Thyroid gland (tissue), 4 donors: ENCODE data around the gene DPYD. TPM values are rescaled to one million over a fixed set of nuclear protein-coding genes. Genes with fewer than 3 reads are reported as not detected.

Experiments used
- DNase-seq, 2 donors: peaks; one replicate each; pipeline ENCODE4 v3.0.0-alpha.2; 2019
- H3K27ac ChIP-seq, 3 donors: fragments of 200-600 bp; sonication (generic); 1 replicate in 2 of 3; 2 replicates in 1 of 3; pipeline ENCODE4 v1.5.1; 2016 to 2019; ENCODE audit warnings: mild to moderate bottlenecking in 1 of 3, moderate library complexity in 1 of 3
- H3K27me3 ChIP-seq: fragments of 200-600 bp; sonication (generic); one replicate; pipeline ENCODE4 v1.5.1; 2019
- H3K36me3 ChIP-seq, 2 donors: fragments of 200-600 bp; sonication (generic); one replicate each; pipeline ENCODE4 v1.5.1; 2016 to 2019
- H3K4me1 ChIP-seq, 2 donors: fragments of 200-600 bp; sonication (generic); one replicate each; pipeline ENCODE4 v1.5.1; 2017 to 2019
- H3K4me3 ChIP-seq, 3 donors: fragments of 200-600 bp; sonication (generic); replicated peaks in 1 of 3; 1 replicate in 2 of 3; 2 replicates in 1 of 3; pipeline ENCODE4 v1.5.1; 2016; ENCODE audit warnings: mild to moderate bottlenecking in 1 of 3
- H3K9me3 ChIP-seq: fragments of 200-600 bp; sonication (generic); one replicate; pipeline ENCODE4 v1.5.1; 2017
- POLR2A ChIP-seq, 2 donors: fragments of 450-650 bp; IDR thresholded peaks; one replicate each; pipeline ENCODE4 v1.6.1; 2017; ENCODE audit warnings: antibody characterized with exemption in 2 of 2, mild to moderate bottlenecking in 2 of 2, moderate library complexity in 1 of 2
- WGBS, 2 donors: methylation state at CpG; one replicate each; pipeline ENCODE4 v1.1.5; 2017; 5-methylcytosine and 5-hydroxymethylcytosine counted together
- intact Hi-C: fragments of 100-400 bp; cut with DNase I; formaldehyde crosslinking; loops from one replicate; pipeline ENCODE4 v1.15.1; 2023
- total RNA-seq, 4 donors: library from RNA; depleted of rRNA; stranded (reverse); fragments of >200 nt; gene quantifications; one replicate each; pipeline ENCODE4 v1.2.3, GENCODE V29; 2016
- TF ChIP-seq, protein P1 (sequence below), 6 experiments: fragments of 200-600 bp in 3 of 6; fragments of 450-650 bp in 3 of 6; sonication (generic) in 3 of 6; IDR thresholded peaks; one replicate each; pipeline ENCODE4 v1.5.1; 2016 to 2019; ENCODE audit warnings: antibody characterized with exemption in 6 of 6, mild to moderate bottlenecking in 2 of 6, inconsistent platforms in 1 of 6, moderate library complexity in 1 of 6

The DPYD gene
- total RNA-seq, 4 donors from 2014 or later: 27.3 to 54.0 (median 39.5) TPM

DNA sequence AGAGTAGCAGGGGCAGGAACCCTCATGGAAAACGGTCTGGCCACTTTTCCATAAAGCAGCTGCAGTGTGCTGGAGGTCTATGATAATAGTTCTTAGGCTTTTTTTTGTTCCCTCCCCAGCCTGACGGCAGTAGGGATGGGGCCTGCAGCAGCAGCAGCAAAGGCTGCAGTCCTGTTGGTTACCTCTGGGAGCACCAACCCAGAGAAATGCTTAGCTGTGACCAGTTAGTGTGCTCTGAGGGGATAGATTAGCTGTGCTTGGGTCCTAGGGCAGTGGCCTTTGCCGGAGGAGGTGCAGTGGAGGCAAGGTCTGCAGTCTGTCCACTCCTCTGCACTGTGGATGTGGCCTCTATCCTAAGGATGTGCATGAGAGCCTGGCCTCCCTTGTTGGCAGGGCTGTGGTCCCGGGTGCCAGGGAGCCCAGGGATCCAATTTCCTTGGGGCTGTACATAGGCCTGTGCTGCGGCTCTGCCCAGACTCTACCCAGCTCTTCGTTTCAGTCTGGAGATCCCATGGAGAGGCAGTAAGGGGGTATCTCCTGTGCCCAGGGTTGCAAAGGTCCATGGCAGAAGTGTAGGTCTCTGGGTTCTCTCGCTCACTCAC, 876.6 kb downstream of the DPYD start:
- H3K36me3 ChIP-seq: no peaks in the 10 kb centered on the region
- WGBS, 2 donors: 82 to 85% methylated on average over 7 of the region's 7 CpGs
- H3K9me3 ChIP-seq: no peaks in the 10 kb centered on the region
- no peaks in the 10 kb centered on the region for H3K4me1 ChIP-seq
- no peak for DNase-seq
- no peak for TF ChIP-seq POLR2A (IDR thresholded peaks at IDR 0.05)
- TF ChIP-seq, protein P1, sequence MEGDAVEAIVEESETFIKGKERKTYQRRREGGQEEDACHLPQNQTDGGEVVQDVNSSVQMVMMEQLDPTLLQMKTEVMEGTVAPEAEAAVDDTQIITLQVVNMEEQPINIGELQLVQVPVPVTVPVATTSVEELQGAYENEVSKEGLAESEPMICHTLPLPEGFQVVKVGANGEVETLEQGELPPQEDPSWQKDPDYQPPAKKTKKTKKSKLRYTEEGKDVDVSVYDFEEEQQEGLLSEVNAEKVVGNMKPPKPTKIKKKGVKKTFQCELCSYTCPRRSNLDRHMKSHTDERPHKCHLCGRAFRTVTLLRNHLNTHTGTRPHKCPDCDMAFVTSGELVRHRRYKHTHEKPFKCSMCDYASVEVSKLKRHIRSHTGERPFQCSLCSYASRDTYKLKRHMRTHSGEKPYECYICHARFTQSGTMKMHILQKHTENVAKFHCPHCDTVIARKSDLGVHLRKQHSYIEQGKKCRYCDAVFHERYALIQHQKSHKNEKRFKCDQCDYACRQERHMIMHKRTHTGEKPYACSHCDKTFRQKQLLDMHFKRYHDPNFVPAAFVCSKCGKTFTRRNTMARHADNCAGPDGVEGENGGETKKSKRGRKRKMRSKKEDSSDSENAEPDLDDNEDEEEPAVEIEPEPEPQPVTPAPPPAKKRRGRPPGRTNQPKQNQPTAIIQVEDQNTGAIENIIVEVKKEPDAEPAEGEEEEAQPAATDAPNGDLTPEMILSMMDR (IDR thresholded peaks at IDR 0.05): no peak
- intact Hi-C loops: no loop called here
- no peak overlapping the region for H3K27ac ChIP-seq
- no peaks in the 10 kb centered on the region for H3K27me3 ChIP-seq
- H3K4me3 ChIP-seq: no peak overlapping the region

DNA sequence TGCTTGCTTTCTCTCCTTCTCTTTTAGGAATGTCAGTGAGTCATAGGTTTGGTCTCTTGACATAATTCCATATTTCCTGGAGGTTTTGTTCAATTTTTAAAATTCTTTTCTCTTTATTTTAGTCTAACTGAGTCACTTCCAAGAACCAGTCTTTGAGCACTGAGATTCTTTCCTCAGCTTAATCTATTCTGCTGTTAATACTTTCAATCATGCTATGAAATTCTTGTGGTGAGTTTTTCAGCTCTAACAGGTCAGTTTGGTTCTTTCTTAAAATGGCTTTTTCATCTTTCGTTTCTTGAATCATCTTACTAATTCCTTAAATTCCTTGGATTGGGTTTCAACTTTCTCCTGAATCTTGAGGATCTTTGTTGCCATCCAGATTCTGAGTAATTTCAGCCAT, 878.3 kb downstream of the DPYD start:
- TF ChIP-seq, protein P1 (IDR thresholded peaks at IDR 0.05): no peak
- no peak for TF ChIP-seq POLR2A (IDR thresholded peaks at IDR 0.05)
- Histone ChIP-seq H3K4me1 (no peaks in the 10 kb centered on the region), H3K27ac (no peak overlapping the region), H3K9me3 (no peaks in the 10 kb centered on the region), H3K4me3 (no peak overlapping the region), H3K36me3 (no peaks in the 10 kb centered on the region), H3K27me3 (no peaks in the 10 kb centered on the region)
- 81 to 89% methylated on average over 1 of the region's 1 CpG for WGBS, 2 donors
- no peak for DNase-seq
- intact Hi-C loops: no loop called here

DNA sequence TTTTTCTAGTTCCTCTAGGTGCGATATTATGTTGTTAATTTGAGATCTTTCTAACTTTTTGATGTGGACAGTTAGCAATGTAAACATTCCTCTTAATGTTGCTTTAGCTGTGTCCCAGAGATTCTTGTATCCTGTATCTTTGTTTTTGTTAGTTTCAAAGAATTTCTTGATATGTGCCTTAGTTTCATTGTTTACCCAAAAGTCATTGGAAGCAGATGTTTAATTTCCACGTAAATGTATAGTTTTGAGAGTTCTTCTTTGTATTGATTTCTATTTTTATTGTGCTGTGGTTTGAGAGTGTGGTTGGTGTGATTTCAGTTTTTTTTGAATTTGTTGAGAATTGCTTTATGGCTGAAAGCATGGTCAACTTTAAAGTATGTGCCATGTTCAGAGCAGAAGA, 879.8 kb downstream of the DPYD start:
- H3K4me1 ChIP-seq: no peaks in the 10 kb centered on the region
- no peak for TF ChIP-seq POLR2A (IDR thresholded peaks at IDR 0.05)
- TF ChIP-seq, protein P1 (IDR thresholded peaks at IDR 0.05): no peak
- 70 to 85% methylated on average over 2 of the region's 2 CpGs for WGBS, 2 donors
- H3K27me3 ChIP-seq: no peaks in the 10 kb centered on the region
- intact Hi-C loops: no loop called here
- H3K9me3 ChIP-seq: no peaks in the 10 kb centered on the region
- H3K36me3 ChIP-seq: no peaks in the 10 kb centered on the region
- DNase-seq: no peak
- no peak overlapping the region for H3K4me3 ChIP-seq
- H3K27ac ChIP-seq: no peak overlapping the region

DNA sequence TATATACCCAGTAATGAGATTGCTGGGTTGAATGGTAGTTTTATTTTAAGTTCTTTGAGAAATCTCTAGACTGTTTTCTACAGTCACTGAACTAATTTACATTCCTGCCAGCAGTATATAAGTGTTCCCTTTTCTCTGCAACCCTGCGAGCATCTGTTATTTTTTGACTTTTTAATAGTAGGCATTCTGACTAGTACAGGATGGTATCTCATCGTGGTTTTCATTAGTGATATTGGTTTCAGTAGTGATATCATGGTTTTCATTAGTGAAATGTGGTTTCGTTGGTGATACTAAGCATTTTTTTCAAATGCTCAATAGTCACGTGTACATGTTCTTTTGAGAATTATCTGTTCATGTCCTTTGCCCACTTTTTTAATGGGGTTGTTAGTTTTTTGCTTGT, 882.4 kb downstream of the DPYD start:
- Histone ChIP-seq H3K27me3 (no peaks in the 10 kb centered on the region), H3K4me1 (no peaks in the 10 kb centered on the region), H3K4me3 (no peak overlapping the region), H3K27ac (no peak overlapping the region), H3K36me3 (no peaks in the 10 kb centered on the region), H3K9me3 (no peaks in the 10 kb centered on the region)
- no peak for DNase-seq
- intact Hi-C loops: no loop called here
- WGBS, 2 donors: 85 to 87% methylated on average over 4 of the region's 4 CpGs
- TF ChIP-seq POLR2A (IDR thresholded peaks at IDR 0.05): no peak
- TF ChIP-seq, protein P1 (IDR thresholded peaks at IDR 0.05): no peak

DNA sequence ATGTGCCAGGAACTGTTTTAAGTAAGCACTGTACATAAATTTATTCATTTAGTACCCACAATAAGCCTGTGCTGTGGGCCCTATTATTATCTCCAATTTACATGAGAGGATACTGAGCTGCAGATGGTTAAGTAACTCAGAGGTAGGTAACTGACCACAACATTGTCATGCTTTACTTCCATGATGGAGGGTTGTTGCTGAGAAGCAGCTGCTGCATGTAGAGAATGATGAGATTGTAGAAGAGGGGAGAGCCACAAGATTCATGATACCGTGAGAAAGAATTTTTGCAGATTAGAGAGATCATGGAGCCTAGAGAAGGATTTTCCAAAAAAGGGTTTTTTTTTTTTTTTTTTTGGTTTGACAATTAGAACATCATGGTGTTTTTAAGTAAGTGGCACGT, 886.2 kb downstream of the DPYD start:
- H3K4me1 ChIP-seq: no peaks in the 10 kb centered on the region
- H3K4me3 ChIP-seq: no peak overlapping the region
- no peaks in the 10 kb centered on the region for H3K36me3 ChIP-seq
- 78 to 83% methylated on average over 2 of the region's 2 CpGs for WGBS, 2 donors
- no peak for DNase-seq
- TF ChIP-seq, protein P1 (IDR thresholded peaks at IDR 0.05): no peak
- TF ChIP-seq POLR2A (IDR thresholded peaks at IDR 0.05): no peak
- H3K27ac ChIP-seq: no peak overlapping the region
- intact Hi-C loops: no loop called here
- H3K27me3 ChIP-seq: no peaks in the 10 kb centered on the region
- no peaks in the 10 kb centered on the region for H3K9me3 ChIP-seq
